Measurements from ENCODE around the gene NME4. TPM values are rescaled to one million over a fixed set of nuclear protein-coding genes. Genes with fewer than 3 reads are reported as not detected.

NME4 gene
- total RNA-seq, 1 experiment from 2014 or later: 68.2 TPM

DNA sequence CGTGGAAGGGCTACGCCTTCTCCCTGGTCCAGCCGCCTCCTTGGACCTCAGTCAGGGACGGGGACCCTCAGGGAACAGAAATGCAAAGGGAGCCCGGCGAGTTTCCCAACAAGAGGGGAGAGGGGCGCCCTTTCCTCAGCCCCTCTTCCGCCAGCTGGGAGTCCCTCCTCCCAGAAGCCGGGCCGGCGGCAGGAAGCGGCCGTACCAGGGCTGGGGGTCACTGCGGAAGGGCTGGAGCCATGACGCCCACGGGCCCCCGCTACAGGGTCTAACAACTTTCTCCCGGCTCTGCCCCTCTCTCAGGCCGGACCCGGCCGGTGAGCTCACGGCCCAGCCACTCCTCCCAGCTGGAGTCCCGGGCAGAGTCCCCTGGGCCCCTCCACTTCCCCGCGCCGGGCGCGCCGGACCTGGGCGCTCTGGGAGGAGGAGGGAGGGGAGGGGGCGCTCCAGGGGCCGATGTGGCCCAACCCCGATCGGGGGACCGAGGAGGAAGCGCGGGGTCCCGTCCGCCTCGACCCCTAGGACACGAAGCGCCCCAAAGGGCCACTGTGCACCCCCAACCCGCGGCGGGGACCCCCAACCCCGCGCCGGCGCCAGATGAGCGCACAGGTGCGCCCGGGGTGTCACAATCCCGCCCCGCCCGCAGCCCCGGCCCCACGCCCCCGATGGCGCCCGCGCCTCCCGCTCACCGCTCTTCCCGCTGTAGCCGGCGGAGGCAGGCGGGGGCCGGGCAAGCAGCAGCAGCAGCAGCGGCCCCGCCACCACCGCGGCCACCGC, 15.8 kb upstream of the NME4 start:
- intact Hi-C loops (cut with micrococcal nuclease): no loop called here
- CTCF ChIA-PET: no interaction called here
- Histone ChIP-seq H2AFZ (ENCODE audit: low read depth, low read length, poor library complexity, severe bottlenecking) (no peak overlapping the region), H3K79me2 (ENCODE audit: insufficient read depth, low read length) (peaks cover 7% of the 10 kb centered on the region; the same call in 1 of the 2 replicates), H3K4me3 (replicated peaks in 1 of 2; ENCODE audit: low read depth in 1 of 2, low read length in 2 of 2) (peak overlapping the region; percentile 55 to 65), H4K20me1 (ENCODE audit: insufficient read depth) (no peaks in the 10 kb centered on the region), H3K27me3 (ENCODE audit: insufficient read depth, low read length) (no peaks in the 10 kb centered on the region), H3K9me2 (ENCODE audit: insufficient read depth) (no peaks in the 10 kb centered on the region), H3K27ac (ENCODE audit: low read depth, low read length) (peak overlapping the region; percentile 70), H3K9ac (ENCODE audit: low read length) (peak overlapping the region; percentile 70), H3K4me1 (ENCODE audit: control insufficient read depth in 1 of 2, insufficient read depth in 2 of 2, low read length in 2 of 2) (peaks cover 6 to 18% of the 10 kb centered on the region in 2 experiments; a peak in 3 of 4 replicates), H3K36me3 (ENCODE audit: control insufficient read depth in 1 of 2, insufficient read depth in 2 of 2, low read length in 2 of 2) (no peaks in the 10 kb centered on the region), H3K4me2 (ENCODE audit: low read length) (peak overlapping the region; percentile 72), H3K9me3 (ENCODE audit: control insufficient read depth in 1 of 2, insufficient read depth in 1 of 2, low read depth in 1 of 2, low read length in 2 of 2) (no peaks in the 10 kb centered on the region)
- no TSS peak for BruUV-seq (replicated peaks)
- POLR2A ChIA-PET: interaction anchor here (1.4 kb wide), 1 partner anchor 11 kb away, joined by 5 read pairs; the partner anchor contains the start of gene MRPL28
- RAD21 ChIA-PET (ENCODE audit: low non-redundant PET in 1 of 2, low total read pairs in 2 of 2, uncharacterized antibody in 2 of 2, unreplicated experiment in 2 of 2): no interaction called here
- DNase-seq (ENCODE audit: low read depth, low spot score): no peak
- TF ChIP-seq RAD21 (IDR thresholded peaks at IDR 0.05; ENCODE audit: low read depth) (no peak), FOSL1 (IDR thresholded peaks at IDR 0.05; ENCODE audit: low read depth) (no peak), CTCF (IDR thresholded peaks at IDR 0.05 in 2 of 3, conservative IDR thresholded peaks at IDR 0.05 in 1 of 3; ENCODE audit: borderline replicate concordance in 1 of 3, insufficient read depth in 1 of 3, low read depth in 2 of 3, low read length in 2 of 3) (no peak), TCF7L2 (IDR thresholded peaks at IDR 0.05; ENCODE audit: borderline replicate concordance, extremely low read depth, insufficient read depth, insufficient read length) (no peak)
- TF ChIP-seq, protein P1, sequence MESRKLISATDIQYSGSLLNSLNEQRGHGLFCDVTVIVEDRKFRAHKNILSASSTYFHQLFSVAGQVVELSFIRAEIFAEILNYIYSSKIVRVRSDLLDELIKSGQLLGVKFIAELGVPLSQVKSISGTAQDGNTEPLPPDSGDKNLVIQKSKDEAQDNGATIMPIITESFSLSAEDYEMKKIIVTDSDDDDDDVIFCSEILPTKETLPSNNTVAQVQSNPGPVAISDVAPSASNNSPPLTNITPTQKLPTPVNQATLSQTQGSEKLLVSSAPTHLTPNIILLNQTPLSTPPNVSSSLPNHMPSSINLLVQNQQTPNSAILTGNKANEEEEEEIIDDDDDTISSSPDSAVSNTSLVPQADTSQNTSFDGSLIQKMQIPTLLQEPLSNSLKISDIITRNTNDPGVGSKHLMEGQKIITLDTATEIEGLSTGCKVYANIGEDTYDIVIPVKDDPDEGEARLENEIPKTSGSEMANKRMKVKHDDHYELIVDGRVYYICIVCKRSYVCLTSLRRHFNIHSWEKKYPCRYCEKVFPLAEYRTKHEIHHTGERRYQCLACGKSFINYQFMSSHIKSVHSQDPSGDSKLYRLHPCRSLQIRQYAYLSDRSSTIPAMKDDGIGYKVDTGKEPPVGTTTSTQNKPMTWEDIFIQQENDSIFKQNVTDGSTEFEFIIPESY (IDR thresholded peaks at IDR 0.05; ENCODE audit: extremely low read depth, insufficient replicate concordance, low read length): no peak
- peak; percentile 44 for ATAC-seq

Measured in HCT116 (cell line).